Measurements from ENCODE around the gene INTS1.

Gene INTS1

DNA sequence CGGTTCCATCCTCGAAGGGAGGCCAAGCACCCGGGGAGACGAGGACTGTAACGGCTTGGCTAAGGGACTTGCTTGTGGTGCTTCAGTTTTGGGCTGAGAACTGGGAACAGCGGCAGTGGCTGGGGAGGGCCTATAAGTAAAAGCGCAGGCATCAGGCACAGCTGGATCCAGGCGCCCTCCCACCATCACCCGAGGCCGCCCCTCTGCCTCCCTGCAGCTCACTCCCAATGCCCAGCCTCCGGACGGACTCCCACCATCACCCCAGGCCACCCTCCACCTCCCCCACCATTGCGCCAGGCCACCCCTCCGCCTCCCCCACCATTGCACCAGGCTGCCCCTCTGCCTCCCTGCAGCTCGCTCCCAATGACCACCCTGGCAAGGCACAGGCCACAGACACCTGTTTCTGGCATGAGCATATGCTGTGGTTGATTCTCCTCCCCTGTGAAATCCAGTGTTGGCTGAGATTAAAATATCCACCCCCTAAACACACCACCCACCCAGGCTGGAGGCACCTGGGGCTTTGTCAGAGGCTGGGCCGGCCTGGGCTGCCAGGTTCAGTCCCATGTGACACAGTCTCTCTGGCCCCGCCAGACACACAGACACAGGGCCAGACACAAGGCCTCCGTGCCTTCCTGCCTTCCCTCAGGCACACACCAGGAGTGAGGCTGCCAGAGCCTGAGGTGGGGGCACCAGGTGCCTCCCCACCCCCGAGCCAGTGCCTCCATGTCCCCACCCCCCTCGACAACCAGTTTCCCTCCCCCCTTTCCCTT is 61.6 kb downstream of the INTS1 start:
- no peak overlapping the region for H3K4me3 ChIP-seq (ENCODE audit: insufficient read depth in 1 of 2, low read depth in 1 of 2, low read length in 2 of 2)
- no peak overlapping the region for H3K9ac ChIP-seq (ENCODE audit: low read length)
- no peak overlapping the region for H2BK15ac ChIP-seq (ENCODE audit: low read depth, poor library complexity, severe bottlenecking)
- H3K27ac ChIP-seq (ENCODE audit: low read length, poor library complexity, severe bottlenecking), result no peak overlapping the region
- peaks cover 13% of the 10 kb centered on the region for H3K79me1 ChIP-seq (replicated peaks; ENCODE audit: low read length, poor library complexity, severe bottlenecking)
- H3K14ac ChIP-seq (ENCODE audit: low read length in 2 of 2), result no peak overlapping the region
- H2AFZ ChIP-seq (ENCODE audit: low read depth, low read length), result no peak overlapping the region
- no peak overlapping the region for H2BK5ac ChIP-seq (ENCODE audit: low read depth, low read length, poor library complexity, severe bottlenecking)
- 91% methylated on average over 14 of the region's 20 CpGs for WGBS
- H3K4me2 ChIP-seq (ENCODE audit: low read length, poor library complexity, severe bottlenecking), result no peak overlapping the region
- no peak overlapping the region for H2AK5ac ChIP-seq (ENCODE audit: low read length, severe bottlenecking)
- peaks cover 9% of the 10 kb centered on the region for H3K4me1 ChIP-seq (ENCODE audit: control insufficient read depth, insufficient read depth, low read depth, low read length)
- no peaks in the 10 kb centered on the region for H3K9me3 ChIP-seq (ENCODE audit: control insufficient read depth, low read length)
- no peak overlapping the region for H3K18ac ChIP-seq (ENCODE audit: low read depth in 1 of 2, low read length in 2 of 2)
- no peak for DNase-seq
- H3K27me3 ChIP-seq (ENCODE audit: control insufficient read depth in 1 of 2, insufficient read depth in 1 of 2, low read length in 2 of 2), result no peaks in the 10 kb centered on the region
- H3K23ac ChIP-seq (ENCODE audit: low read length in 2 of 2), result no peak overlapping the region
- H3K36me3 ChIP-seq (ENCODE audit: control insufficient read depth in 1 of 2, insufficient read depth in 2 of 2, low read depth in 1 of 2, low read length in 2 of 2), result peaks cover 54 to 94% of the 10 kb centered on the region in 2 experiments
- peak overlapping the region; percentile 35 for H4K91ac ChIP-seq (ENCODE audit: low read length)
- no peak overlapping the region for H2BK12ac ChIP-seq (ENCODE audit: low read length in 2 of 2)
- no peak overlapping the region for H3K4ac ChIP-seq (ENCODE audit: low read depth in 1 of 2, low read length in 2 of 2)
- no peak overlapping the region for H2BK120ac ChIP-seq (ENCODE audit: low read depth, low read length)
- no peak overlapping the region for H4K8ac ChIP-seq (ENCODE audit: low read length)

DNA sequence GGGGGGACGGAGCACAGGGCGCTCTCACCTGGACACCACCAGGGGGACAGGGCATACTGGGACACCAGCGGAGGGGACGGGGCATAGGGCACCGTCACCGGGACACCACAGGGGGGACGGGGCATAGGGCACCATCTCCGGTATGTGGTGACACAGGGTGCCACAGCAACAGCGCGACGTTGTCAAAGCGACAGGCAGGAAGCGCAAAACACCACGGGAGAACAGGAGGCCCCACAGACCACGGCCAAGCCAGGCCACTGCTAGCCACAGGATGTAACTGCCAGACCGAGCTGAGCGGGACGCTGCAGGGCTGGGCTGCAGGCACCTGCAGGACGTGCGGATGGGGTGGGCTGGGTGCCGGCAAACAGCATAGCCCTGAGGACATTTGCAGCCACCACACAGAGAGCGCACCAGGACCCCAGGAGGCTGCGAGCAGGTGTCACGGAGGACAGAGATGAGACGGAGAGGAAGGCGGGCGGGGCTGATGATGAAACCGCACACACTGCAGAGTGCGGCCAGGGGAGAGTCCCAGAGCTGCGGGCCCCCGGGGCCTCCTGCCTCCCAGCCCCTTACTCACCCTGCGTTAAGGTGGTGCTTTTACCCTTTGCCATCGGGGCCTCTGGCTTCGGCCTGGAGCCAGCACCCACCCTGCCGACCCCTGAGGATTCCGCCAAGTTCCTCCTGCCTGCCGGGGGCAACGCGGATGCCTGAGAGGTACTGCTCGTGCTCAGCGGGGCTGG is 62.4 kb downstream of the INTS1 start:
- H3K23ac ChIP-seq (ENCODE audit: low read length in 2 of 2), result no peak overlapping the region
- H3K4me1 ChIP-seq (ENCODE audit: control insufficient read depth, insufficient read depth, low read depth, low read length), result peaks cover 7% of the 10 kb centered on the region
- H2BK15ac ChIP-seq (ENCODE audit: low read depth, poor library complexity, severe bottlenecking), result no peak overlapping the region
- no peak overlapping the region for H3K27ac ChIP-seq (ENCODE audit: low read length, poor library complexity, severe bottlenecking)
- no peak overlapping the region for H4K8ac ChIP-seq (ENCODE audit: low read length)
- 94% methylated on average over 40 of the region's 41 CpGs for WGBS
- H2BK12ac ChIP-seq (ENCODE audit: low read length in 2 of 2), result no peak overlapping the region
- no peak overlapping the region for H3K18ac ChIP-seq (ENCODE audit: low read depth in 1 of 2, low read length in 2 of 2)
- H3K9ac ChIP-seq (ENCODE audit: low read length), result no peak overlapping the region
- no peak overlapping the region for H4K91ac ChIP-seq (ENCODE audit: low read length)
- H2BK120ac ChIP-seq (ENCODE audit: low read depth, low read length), result no peak overlapping the region
- no peaks in the 10 kb centered on the region for H3K27me3 ChIP-seq (ENCODE audit: control insufficient read depth in 1 of 2, insufficient read depth in 1 of 2, low read length in 2 of 2)
- no peak overlapping the region for H2AK5ac ChIP-seq (ENCODE audit: low read length, severe bottlenecking)
- H2BK5ac ChIP-seq (ENCODE audit: low read depth, low read length, poor library complexity, severe bottlenecking), result no peak overlapping the region
- H3K4me2 ChIP-seq (ENCODE audit: low read length, poor library complexity, severe bottlenecking), result no peak overlapping the region
- H3K4me3 ChIP-seq (ENCODE audit: insufficient read depth in 1 of 2, low read depth in 1 of 2, low read length in 2 of 2), result no peak overlapping the region
- H2AFZ ChIP-seq (ENCODE audit: low read depth, low read length), result no peak overlapping the region
- peaks cover 61 to 94% of the 10 kb centered on the region in 2 experiments for H3K36me3 ChIP-seq (ENCODE audit: control insufficient read depth in 1 of 2, insufficient read depth in 2 of 2, low read depth in 1 of 2, low read length in 2 of 2)
- H3K14ac ChIP-seq (ENCODE audit: low read length in 2 of 2), result no peak overlapping the region
- no peak overlapping the region for H3K4ac ChIP-seq (ENCODE audit: low read depth in 1 of 2, low read length in 2 of 2)
- no peak for DNase-seq
- no peaks in the 10 kb centered on the region for H3K9me3 ChIP-seq (ENCODE audit: control insufficient read depth, low read length)
- peaks cover 13% of the 10 kb centered on the region for H3K79me1 ChIP-seq (replicated peaks; ENCODE audit: low read length, poor library complexity, severe bottlenecking)

DNA sequence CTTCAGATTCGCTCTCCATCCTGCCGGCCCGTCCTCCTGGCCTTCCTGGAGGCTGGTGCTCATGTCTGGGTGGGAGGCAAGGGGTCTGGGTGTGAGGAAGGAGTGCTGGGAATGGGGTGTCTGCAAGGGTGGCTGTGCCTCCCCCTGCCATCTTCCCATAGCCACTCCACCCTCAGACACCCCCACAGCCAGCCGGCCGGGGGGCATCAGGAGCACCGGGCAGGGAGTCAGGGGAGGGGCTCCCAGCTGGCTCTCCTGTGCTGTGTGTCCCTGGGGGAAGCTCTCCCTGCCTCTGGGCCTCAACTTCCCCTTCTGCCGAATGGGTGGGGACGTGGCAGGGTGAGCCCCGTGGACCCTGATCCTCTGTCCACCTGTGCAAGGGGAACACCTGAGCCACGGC is 63.6 kb downstream of the INTS1 start:
- Histone ChIP-seq H2BK5ac (ENCODE audit: low read depth, low read length, poor library complexity, severe bottlenecking) (no peak overlapping the region), H3K4ac (ENCODE audit: low read depth in 1 of 2, low read length in 2 of 2) (no peak overlapping the region), H4K91ac (ENCODE audit: low read length) (no peak overlapping the region), H3K4me3 (ENCODE audit: insufficient read depth in 1 of 2, low read depth in 1 of 2, low read length in 2 of 2) (no peak overlapping the region), H3K27ac (ENCODE audit: low read length, poor library complexity, severe bottlenecking) (no peak overlapping the region), H2BK120ac (ENCODE audit: low read depth, low read length) (no peak overlapping the region), H2AFZ (ENCODE audit: low read depth, low read length) (no peak overlapping the region), H3K23ac (ENCODE audit: low read length in 2 of 2) (no peak overlapping the region), H3K36me3 (ENCODE audit: control insufficient read depth in 1 of 2, insufficient read depth in 2 of 2, low read depth in 1 of 2, low read length in 2 of 2) (peaks cover 66 to 95% of the 10 kb centered on the region in 2 experiments), H4K8ac (ENCODE audit: low read length) (no peak overlapping the region), H3K4me1 (ENCODE audit: control insufficient read depth, insufficient read depth, low read depth, low read length) (peaks cover 3% of the 10 kb centered on the region), H3K79me1 (replicated peaks; ENCODE audit: low read length, poor library complexity, severe bottlenecking) (peaks cover 13% of the 10 kb centered on the region), H3K14ac (ENCODE audit: low read length in 2 of 2) (no peak overlapping the region), H2AK5ac (ENCODE audit: low read length, severe bottlenecking) (no peak overlapping the region), H3K27me3 (ENCODE audit: control insufficient read depth in 1 of 2, insufficient read depth in 1 of 2, low read length in 2 of 2) (no peaks in the 10 kb centered on the region), H2BK15ac (ENCODE audit: low read depth, poor library complexity, severe bottlenecking) (no peak overlapping the region), H3K9me3 (ENCODE audit: control insufficient read depth, low read length) (no peaks in the 10 kb centered on the region), H3K4me2 (ENCODE audit: low read length, poor library complexity, severe bottlenecking) (no peak overlapping the region), H3K18ac (ENCODE audit: low read depth in 1 of 2, low read length in 2 of 2) (no peak overlapping the region), H2BK12ac (ENCODE audit: low read length in 2 of 2) (no peak overlapping the region), H3K9ac (ENCODE audit: low read length) (no peak overlapping the region)
- WGBS, result 87% methylated on average over 7 of the region's 10 CpGs
- no peak for DNase-seq

Data from mesenchymal stem cell (in vitro differentiated cells and primary cell).